ENCODE data around the gene ELAC2.

GRCh38 chr17:13046361-13046760 lies 28.5 kb upstream of the ELAC2 start:
- TF ChIP-seq EZH2 (IDR thresholded peaks at IDR 0.05; ENCODE audit: low read length, missing control alignments) (no peak), CTCF (conservative IDR thresholded peaks at IDR 0.05 in 1 of 2, IDR thresholded peaks at IDR 0.05 in 1 of 2; ENCODE audit: low read depth in 1 of 2, low read length in 2 of 2) (no peak)

Measured in fibroblast of lung (primary cell).